HepG2 (cell line): Measurements from ENCODE around the gene UTP15. TPM values are rescaled to one million over a fixed set of nuclear protein-coding genes. Genes with fewer than 3 reads are reported as not detected.
A peak's percentile ranks its signal among the peaks of the same experiment; 100 is the strongest.

Source experiments
- ARID5B ChIP-seq: IDR thresholded peaks from 2 replicates; pipeline ENCODE4 v1.4.0; 2020; ENCODE audit warnings: mild to moderate bottlenecking, missing genetic modification reagents
- GATAD2A ChIP-seq: IDR thresholded peaks from 2 replicates; pipeline ENCODE4 v1.6.1; 2016
- HOMEZ ChIP-seq: IDR thresholded peaks from 2 replicates; pipeline ENCODE4 v1.6.1; 2016; ENCODE audit warnings: low read depth
- PAXIP1 ChIP-seq: sonication (generic); formaldehyde crosslinking; conservative IDR thresholded peaks from 2 replicates; pipeline ENCODE4 v1.4.0; 2020; ENCODE audit warnings: mild to moderate bottlenecking, missing genetic modification reagents, moderate library complexity
- RXRA ChIP-seq: sonication (generic); formaldehyde crosslinking; IDR thresholded peaks from 2 replicates; pipeline ENCODE4 v1.5.1; 2020; ENCODE audit warnings: missing genetic modification reagents
- TCF7 ChIP-seq: sonication (generic); IDR thresholded peaks from 2 replicates; pipeline ENCODE4 v1.6.1; 2016; ENCODE audit warnings: antibody characterized with exemption, low read depth
- TP53 ChIP-seq: sonication (generic); formaldehyde crosslinking; conservative IDR thresholded peaks from 2 replicates; pipeline ENCODE4 v1.4.0; 2020; ENCODE audit warnings: missing genetic modification reagents
- polyA plus RNA-seq, 8 experiments: library from polyadenylated mRNA; depleted of rRNA in 3 of 8; stranded (reverse) in 7 of 8; unstranded in 1 of 8; fragments of >200 nt; fragmentation: Illumina TruSeq in 4 of 8; extraction: Trizol in 4 of 8; gene quantifications; 2 replicates each; pipeline versions ENCODE4 v1.2.1 to v1.2.3, GENCODE V29; 2011 to 2016; ENCODE audit warnings: low read depth in 4 of 8, missing spikeins in 1 of 8, mixed read lengths in 1 of 8; ENCODE audit not compliant: insufficient read depth in 1 of 8
- total RNA-seq, 5 experiments: library from RNA; depleted of rRNA; stranded (reverse); fragments of >200 nt; fragmentation: Illumina TruSeq; extraction: Trizol; gene quantifications; 2 replicates each; pipeline ENCODE4 v1.2.3, GENCODE V29; 2016; ENCODE audit warnings: low read depth in 1 of 5
- TF ChIP-seq, protein P1 (sequence below): sonication (generic); formaldehyde crosslinking; IDR thresholded peaks from 2 replicates; pipeline ENCODE4 v1.4.0; 2020; ENCODE audit warnings: missing genetic modification reagents
- TF ChIP-seq, protein P2 (sequence below): sonication (generic); formaldehyde crosslinking; IDR thresholded peaks from 2 replicates; pipeline ENCODE4 v1.9.0; 2021; ENCODE audit warnings: mild to moderate bottlenecking, missing genetic modification reagents

Gene UTP15
- total and polyA plus RNA-seq, 2 of the 13 experiments (the other 11 are each of a cell fraction or from before 2014, with no cell fraction given) = 7.3 to 35.8 TPM

GRCh38 chr5:73605223-73606087 lies 39.9 kb downstream of the UTP15 start (continued):
- TF ChIP-seq PAXIP1 (CRISPR knock-in tag) (peak; percentile 68), TCF7 (peak; percentile 76; the same call in 1 of the 2 replicates), HOMEZ (CRISPR knock-in tag) (peak; percentile 58; the same call in 1 of the 2 replicates), GATAD2A (peak; percentile 41; the same call in 1 of the 2 replicates), ARID5B (CRISPR knock-in tag) (peak; percentile 90), RXRA (CRISPR knock-in tag) (peak; percentile 64; the same call in 1 of the 2 replicates), TP53 (CRISPR knock-in tag) (no peak)
- TF ChIP-seq, protein P1, sequence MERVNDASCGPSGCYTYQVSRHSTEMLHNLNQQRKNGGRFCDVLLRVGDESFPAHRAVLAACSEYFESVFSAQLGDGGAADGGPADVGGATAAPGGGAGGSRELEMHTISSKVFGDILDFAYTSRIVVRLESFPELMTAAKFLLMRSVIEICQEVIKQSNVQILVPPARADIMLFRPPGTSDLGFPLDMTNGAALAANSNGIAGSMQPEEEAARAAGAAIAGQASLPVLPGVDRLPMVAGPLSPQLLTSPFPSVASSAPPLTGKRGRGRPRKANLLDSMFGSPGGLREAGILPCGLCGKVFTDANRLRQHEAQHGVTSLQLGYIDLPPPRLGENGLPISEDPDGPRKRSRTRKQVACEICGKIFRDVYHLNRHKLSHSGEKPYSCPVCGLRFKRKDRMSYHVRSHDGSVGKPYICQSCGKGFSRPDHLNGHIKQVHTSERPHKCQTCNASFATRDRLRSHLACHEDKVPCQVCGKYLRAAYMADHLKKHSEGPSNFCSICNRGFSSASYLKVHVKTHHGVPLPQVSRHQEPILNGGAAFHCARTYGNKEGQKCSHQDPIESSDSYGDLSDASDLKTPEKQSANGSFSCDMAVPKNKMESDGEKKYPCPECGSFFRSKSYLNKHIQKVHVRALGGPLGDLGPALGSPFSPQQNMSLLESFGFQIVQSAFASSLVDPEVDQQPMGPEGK (CRISPR knock-in tag) = peak; percentile 74
- TF ChIP-seq, protein P2, sequence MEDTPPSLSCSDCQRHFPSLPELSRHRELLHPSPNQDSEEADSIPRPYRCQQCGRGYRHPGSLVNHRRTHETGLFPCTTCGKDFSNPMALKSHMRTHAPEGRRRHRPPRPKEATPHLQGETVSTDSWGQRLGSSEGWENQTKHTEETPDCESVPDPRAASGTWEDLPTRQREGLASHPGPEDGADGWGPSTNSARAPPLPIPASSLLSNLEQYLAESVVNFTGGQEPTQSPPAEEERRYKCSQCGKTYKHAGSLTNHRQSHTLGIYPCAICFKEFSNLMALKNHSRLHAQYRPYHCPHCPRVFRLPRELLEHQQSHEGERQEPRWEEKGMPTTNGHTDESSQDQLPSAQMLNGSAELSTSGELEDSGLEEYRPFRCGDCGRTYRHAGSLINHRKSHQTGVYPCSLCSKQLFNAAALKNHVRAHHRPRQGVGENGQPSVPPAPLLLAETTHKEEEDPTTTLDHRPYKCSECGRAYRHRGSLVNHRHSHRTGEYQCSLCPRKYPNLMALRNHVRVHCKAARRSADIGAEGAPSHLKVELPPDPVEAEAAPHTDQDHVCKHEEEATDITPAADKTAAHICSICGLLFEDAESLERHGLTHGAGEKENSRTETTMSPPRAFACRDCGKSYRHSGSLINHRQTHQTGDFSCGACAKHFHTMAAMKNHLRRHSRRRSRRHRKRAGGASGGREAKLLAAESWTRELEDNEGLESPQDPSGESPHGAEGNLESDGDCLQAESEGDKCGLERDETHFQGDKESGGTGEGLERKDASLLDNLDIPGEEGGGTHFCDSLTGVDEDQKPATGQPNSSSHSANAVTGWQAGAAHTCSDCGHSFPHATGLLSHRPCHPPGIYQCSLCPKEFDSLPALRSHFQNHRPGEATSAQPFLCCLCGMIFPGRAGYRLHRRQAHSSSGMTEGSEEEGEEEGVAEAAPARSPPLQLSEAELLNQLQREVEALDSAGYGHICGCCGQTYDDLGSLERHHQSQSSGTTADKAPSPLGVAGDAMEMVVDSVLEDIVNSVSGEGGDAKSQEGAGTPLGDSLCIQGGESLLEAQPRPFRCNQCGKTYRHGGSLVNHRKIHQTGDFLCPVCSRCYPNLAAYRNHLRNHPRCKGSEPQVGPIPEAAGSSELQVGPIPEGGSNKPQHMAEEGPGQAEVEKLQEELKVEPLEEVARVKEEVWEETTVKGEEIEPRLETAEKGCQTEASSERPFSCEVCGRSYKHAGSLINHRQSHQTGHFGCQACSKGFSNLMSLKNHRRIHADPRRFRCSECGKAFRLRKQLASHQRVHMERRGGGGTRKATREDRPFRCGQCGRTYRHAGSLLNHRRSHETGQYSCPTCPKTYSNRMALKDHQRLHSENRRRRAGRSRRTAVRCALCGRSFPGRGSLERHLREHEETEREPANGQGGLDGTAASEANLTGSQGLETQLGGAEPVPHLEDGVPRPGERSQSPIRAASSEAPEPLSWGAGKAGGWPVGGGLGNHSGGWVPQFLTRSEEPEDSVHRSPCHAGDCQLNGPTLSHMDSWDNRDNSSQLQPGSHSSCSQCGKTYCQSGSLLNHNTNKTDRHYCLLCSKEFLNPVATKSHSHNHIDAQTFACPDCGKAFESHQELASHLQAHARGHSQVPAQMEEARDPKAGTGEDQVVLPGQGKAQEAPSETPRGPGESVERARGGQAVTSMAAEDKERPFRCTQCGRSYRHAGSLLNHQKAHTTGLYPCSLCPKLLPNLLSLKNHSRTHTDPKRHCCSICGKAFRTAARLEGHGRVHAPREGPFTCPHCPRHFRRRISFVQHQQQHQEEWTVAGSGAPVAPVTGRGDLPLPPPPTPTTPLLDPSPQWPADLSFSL (CRISPR knock-in tag) = no peak
